ENCODE results near the gene PHF21A. TPM values are rescaled to one million over a fixed set of nuclear protein-coding genes. Genes with fewer than 3 reads are reported as not detected.
A peak's percentile ranks its signal among the peaks of the same experiment; 100 is the strongest.

PHF21A gene
- total RNA-seq, 2 donors from 2014 or later = 69.2 to 70.2 TPM

GRCh38 chr11:46133119-46133518 lies 11.9 kb upstream of the PHF21A start:
- Mint-ChIP-seq H3K4me3 (no peak overlapping the region), H3K36me3 (ENCODE audit: insufficient read depth in 2 of 2) (no peaks in the 10 kb centered on the region), H3K27ac (no peak overlapping the region), H3K4me1 (ENCODE audit: low read depth) (no peaks in the 10 kb centered on the region), H3K27me3 (ENCODE audit: low read depth) (peaks cover 1% of the 10 kb centered on the region), H3K9me3 (no peaks in the 10 kb centered on the region)
- ATAC-seq (replicated peaks in 1 of 2) (no peak), DNase-seq (no peak)

GRCh38 chr11:46130286-46130940 lies 9.2 kb upstream of the PHF21A start:
- Mint-ChIP-seq H3K27me3 (ENCODE audit: low read depth) (no peaks in the 10 kb centered on the region), H3K4me1 (ENCODE audit: low read depth) (peaks cover 14% of the 10 kb centered on the region), H3K27ac (no peak overlapping the region), H3K9me3 (no peaks in the 10 kb centered on the region), H3K4me3 (no peak overlapping the region), H3K36me3 (ENCODE audit: insufficient read depth in 2 of 2) (no peaks in the 10 kb centered on the region)
- DNase-seq (no peak), ATAC-seq (replicated peaks in 1 of 2) (no peak)

- ATAC-seq (replicated peaks in 1 of 2) (no peak), DNase-seq (no peak)
- H3K27ac Mint-ChIP-seq = no peak overlapping the region
- H3K4me1 Mint-ChIP-seq (ENCODE audit: low read depth) = peaks cover 14% of the 10 kb centered on the region
- no peaks in the 10 kb centered on the region for H3K9me3 Mint-ChIP-seq
- H3K36me3 Mint-ChIP-seq (ENCODE audit: insufficient read depth in 2 of 2) = no peaks in the 10 kb centered on the region
- no peak overlapping the region for H3K4me3 Mint-ChIP-seq
- no peaks in the 10 kb centered on the region for H3K27me3 Mint-ChIP-seq (ENCODE audit: low read depth)
These were observed 7.9 kb upstream of the PHF21A start for GRCh38 chr11:46129133-46129532.

DNA sequence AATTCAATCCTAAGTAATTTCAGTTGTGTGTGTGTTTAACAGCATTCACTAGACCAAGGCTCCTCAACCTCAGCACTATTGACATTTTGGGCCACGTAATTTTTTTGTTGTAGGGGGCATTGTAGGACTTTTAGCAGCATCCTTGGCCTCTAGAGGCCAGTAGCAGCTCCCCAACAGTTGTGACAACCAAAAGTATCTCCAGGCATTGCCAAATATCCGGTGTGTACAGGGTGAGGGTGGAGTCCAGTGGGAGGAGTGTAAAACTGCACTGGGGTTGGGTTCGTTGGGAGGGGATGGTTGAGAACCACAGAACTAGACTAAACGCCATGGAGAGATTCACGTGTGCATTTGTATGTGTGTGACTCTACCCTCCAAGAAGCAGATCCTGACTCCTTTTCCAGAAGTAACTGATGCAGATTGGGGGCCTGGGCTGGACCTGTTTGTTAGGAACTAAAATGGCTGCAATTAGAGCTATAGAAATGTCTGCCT lies 5.9 kb upstream of the PHF21A start:
- H3K9me3 Mint-ChIP-seq = no peaks in the 10 kb centered on the region
- peak overlapping the region; percentile 2 to 52 for H3K4me3 Mint-ChIP-seq
- H3K4me1 Mint-ChIP-seq (ENCODE audit: low read depth) = peaks cover 25% of the 10 kb centered on the region
- H3K27ac Mint-ChIP-seq = no peak overlapping the region
- DNase-seq (peak; percentile 57 to 59), ATAC-seq (replicated peaks in 1 of 2) (peak; percentile 96 to 97)
- H3K27me3 Mint-ChIP-seq (ENCODE audit: low read depth) = no peaks in the 10 kb centered on the region
- H3K36me3 Mint-ChIP-seq (ENCODE audit: insufficient read depth in 2 of 2) = no peaks in the 10 kb centered on the region

GRCh38 chr11:46125284-46125683 lies 4.0 kb upstream of the PHF21A start:
- DNase-seq = no peak
- no peak for ATAC-seq (replicated peaks in 1 of 2)
- no peak overlapping the region for H3K27ac Mint-ChIP-seq
- no peaks in the 10 kb centered on the region for H3K9me3 Mint-ChIP-seq
- H3K4me1 Mint-ChIP-seq (ENCODE audit: low read depth) = peaks cover 25% of the 10 kb centered on the region
- no peak overlapping the region for H3K4me3 Mint-ChIP-seq
- no peaks in the 10 kb centered on the region for H3K27me3 Mint-ChIP-seq (ENCODE audit: low read depth)
- peaks cover 0 to 4% of the 10 kb centered on the region in 2 donors for H3K36me3 Mint-ChIP-seq (ENCODE audit: insufficient read depth in 2 of 2)

DNA sequence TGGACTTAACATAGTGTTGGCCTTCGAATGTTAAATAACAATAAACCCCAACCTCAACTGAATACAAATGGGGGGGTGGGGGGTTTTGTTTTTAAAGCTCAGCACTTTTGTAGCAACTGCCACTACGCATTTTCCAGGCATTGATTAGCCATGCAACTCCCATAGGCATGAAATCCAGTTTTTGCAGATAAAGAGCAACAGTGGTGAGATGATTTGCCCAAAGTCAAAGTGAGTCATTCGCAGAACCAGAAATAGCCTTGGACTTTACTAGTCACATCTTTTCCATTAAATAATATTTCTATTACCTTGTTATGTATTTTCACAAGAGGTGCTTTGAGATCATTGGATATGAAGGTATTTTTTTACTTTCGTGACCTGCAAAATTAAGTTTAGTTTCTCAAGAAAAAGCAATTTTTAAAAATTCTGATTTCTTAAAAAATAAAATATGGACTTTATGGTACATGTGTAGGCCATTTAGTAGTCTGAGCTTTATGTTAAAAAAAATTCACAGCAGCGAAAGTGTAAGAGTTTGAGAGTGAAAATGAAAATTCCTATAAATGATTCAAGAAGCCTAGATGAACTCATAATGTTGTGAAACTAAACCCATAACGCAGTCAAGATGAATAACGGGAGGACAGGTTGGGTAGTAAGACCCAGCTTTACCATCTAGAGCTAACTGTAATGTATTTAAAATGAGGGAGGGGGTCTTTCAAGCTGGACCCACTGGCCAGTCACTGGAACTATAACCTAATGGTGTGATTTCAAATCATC lies 1.9 kb upstream of the PHF21A start:
- DNase-seq (no peak), ATAC-seq (replicated peaks in 1 of 2) (no peak)
- Mint-ChIP-seq H3K36me3 (ENCODE audit: insufficient read depth in 2 of 2) (peaks cover 6 to 12% of the 10 kb centered on the region in 2 donors), H3K4me1 (ENCODE audit: low read depth) (peaks cover 39% of the 10 kb centered on the region), H3K9me3 (no peaks in the 10 kb centered on the region), H3K27me3 (ENCODE audit: low read depth) (no peaks in the 10 kb centered on the region), H3K4me3 (peak overlapping the region; percentile 45 to 66), H3K27ac (no peak overlapping the region)

GRCh38 chr11:46121724-46122477 lies 647 bp upstream of the PHF21A start:
- peak overlapping the region; percentile 85 to 95 for H3K4me3 Mint-ChIP-seq
- ATAC-seq (replicated peaks in 1 of 2) (peak; percentile 60 to 63), DNase-seq (peak; percentile 75 to 81)
- H3K36me3 Mint-ChIP-seq (ENCODE audit: insufficient read depth in 2 of 2) = peaks cover 6 to 12% of the 10 kb centered on the region in 2 donors
- H3K27ac Mint-ChIP-seq = peak overlapping the region; percentile 65
- peaks cover 44% of the 10 kb centered on the region for H3K4me1 Mint-ChIP-seq (ENCODE audit: low read depth)
- no peaks in the 10 kb centered on the region for H3K27me3 Mint-ChIP-seq (ENCODE audit: low read depth)
- H3K9me3 Mint-ChIP-seq = no peaks in the 10 kb centered on the region

DNA sequence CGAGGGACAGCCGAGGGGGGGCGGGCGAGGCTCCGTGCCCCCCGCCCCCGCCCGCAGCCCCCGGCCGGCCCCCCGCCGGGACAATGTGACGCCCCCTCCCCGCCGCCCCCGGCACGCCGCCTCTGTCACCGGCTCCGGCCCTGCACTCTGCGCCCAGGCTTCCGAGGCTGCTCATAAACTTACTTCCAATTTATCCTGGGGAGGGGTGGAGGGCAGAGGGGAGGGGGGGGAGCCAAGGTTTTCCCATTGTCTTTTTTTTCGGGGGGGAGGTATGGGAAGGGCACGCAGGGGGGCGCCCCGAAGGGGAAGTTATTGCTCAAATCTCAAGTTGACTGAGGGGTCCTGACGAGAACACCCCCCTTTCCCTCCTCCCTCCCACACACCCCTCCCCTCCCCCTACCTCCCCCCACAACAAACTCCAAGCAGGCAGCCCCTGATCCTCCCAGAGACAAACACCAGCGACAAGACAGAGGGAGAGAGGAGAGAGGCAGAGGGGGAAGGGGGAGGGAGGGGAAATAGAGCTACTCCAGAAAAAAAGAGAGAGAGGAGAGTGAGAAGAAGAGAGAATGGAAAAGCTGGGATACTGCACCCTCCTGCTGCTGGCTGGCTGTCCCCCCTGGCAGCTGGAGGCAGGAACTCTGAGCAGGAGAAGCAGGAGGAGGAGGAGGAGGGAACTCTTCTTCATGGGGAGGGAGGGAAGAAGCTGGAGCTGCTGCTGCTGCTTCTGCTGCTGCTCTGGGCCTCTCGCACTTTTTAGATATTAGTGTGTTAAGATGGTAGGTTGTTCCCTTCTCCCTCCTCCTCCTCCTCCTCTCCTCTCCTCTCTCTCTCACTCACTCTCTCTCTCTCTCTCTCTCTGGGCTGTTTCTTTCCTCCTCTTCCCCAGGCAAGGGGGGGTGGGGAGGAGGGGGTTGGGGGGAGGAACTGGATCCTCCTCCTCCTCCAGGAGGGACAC lies 631 bp downstream of the PHF21A start:
- no peaks in the 10 kb centered on the region for H3K9me3 Mint-ChIP-seq
- peak overlapping the region; percentile 92 to 93 for H3K4me3 Mint-ChIP-seq
- H3K36me3 Mint-ChIP-seq (ENCODE audit: insufficient read depth in 2 of 2) = peaks cover 6 to 12% of the 10 kb centered on the region in 2 donors
- DNase-seq = peak; percentile 37
- peak; percentile 15 to 28 for ATAC-seq (replicated peaks in 1 of 2)
- peak overlapping the region; percentile 94 for H3K27ac Mint-ChIP-seq
- peaks cover 51% of the 10 kb centered on the region for H3K4me1 Mint-ChIP-seq (ENCODE audit: low read depth)
- no peaks in the 10 kb centered on the region for H3K27me3 Mint-ChIP-seq (ENCODE audit: low read depth)

GRCh38 chr11:46119352-46120216 lies 1.7 kb downstream of the PHF21A start:
- Mint-ChIP-seq H3K27me3 (ENCODE audit: low read depth) (no peaks in the 10 kb centered on the region), H3K4me3 (peak overlapping the region; percentile 97 to 98), H3K4me1 (ENCODE audit: low read depth) (peaks cover 61% of the 10 kb centered on the region), H3K27ac (peak overlapping the region; percentile 99), H3K9me3 (no peaks in the 10 kb centered on the region), H3K36me3 (ENCODE audit: insufficient read depth in 2 of 2) (peaks cover 6 to 12% of the 10 kb centered on the region in 2 donors)
- ATAC-seq (replicated peaks in 1 of 2) = peak; percentile 28 to 37
- DNase-seq = peak; percentile 62 to 66

DNA sequence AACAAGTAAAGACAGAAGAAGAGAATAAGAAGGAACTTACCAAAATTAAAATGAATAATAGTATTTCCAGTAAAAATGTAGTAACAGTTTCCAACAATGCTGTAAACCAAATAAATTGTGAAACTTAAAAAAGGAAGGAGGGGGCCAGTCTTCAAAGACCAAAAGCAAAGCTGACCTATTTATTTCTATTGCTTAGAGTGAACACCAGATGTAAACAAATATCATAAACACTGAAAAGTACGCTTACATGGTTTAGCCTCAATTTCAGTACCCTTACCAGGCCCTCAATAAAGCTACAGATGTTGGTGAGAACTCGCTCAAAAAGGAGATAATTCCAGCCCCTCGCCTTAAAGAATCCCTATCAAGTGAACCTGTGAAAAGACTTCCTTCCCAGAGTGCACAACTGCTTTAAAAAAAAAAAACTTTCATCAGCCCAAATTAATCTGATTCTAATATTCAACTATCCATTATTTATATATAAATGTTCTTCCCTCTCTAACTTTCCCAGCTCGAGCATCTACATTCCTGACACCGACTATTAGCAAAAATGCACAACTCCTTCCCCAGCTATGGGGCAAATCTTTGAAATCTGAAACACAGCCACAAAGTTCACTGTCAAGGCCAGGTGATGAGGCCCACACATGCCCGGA lies 2.4 kb downstream of the PHF21A start:
- ATAC-seq (replicated peaks in 1 of 2) = no peak
- DNase-seq = no peak
- H3K4me1 Mint-ChIP-seq (ENCODE audit: low read depth) = peaks cover 66% of the 10 kb centered on the region
- H3K27me3 Mint-ChIP-seq (ENCODE audit: low read depth) = no peaks in the 10 kb centered on the region
- peak overlapping the region; percentile 97 to 98 for H3K4me3 Mint-ChIP-seq
- H3K27ac Mint-ChIP-seq = peak overlapping the region; percentile 99
- no peaks in the 10 kb centered on the region for H3K9me3 Mint-ChIP-seq
- H3K36me3 Mint-ChIP-seq (ENCODE audit: insufficient read depth in 2 of 2) = peaks cover 6 to 12% of the 10 kb centered on the region in 2 donors

GRCh38 chr11:46117842-46118241 lies 3.4 kb downstream of the PHF21A start:
- H3K27ac Mint-ChIP-seq = peak overlapping the region; percentile 99
- ATAC-seq (replicated peaks in 1 of 2) (no peak), DNase-seq (no peak)
- H3K4me3 Mint-ChIP-seq = peak overlapping the region; percentile 97 to 98
- no peaks in the 10 kb centered on the region for H3K9me3 Mint-ChIP-seq
- peaks cover 67% of the 10 kb centered on the region for H3K4me1 Mint-ChIP-seq (ENCODE audit: low read depth)
- no peaks in the 10 kb centered on the region for H3K27me3 Mint-ChIP-seq (ENCODE audit: low read depth)
- H3K36me3 Mint-ChIP-seq (ENCODE audit: insufficient read depth in 2 of 2) = peaks cover 6 to 12% of the 10 kb centered on the region in 2 donors
